GM21390 (cell line): Measurements from ENCODE around the gene ANKRD45.
"Not testable (repeated sequence)": the region's sequence is repeated elsewhere in the genome, so short reads cannot be mapped to it uniquely, and the experiment has no call there.

Source experiments
- ATAC-seq: cut with Tn5 transposase; IDR thresholded peaks from one replicate; pipeline ENCODE4 v1.9.1; 2021; ENCODE audit not compliant: unreplicated experiment

Gene ANKRD45

GRCh38 chr1:173572201-173572873, 97.3 kb downstream of the ANKRD45 start:
- ATAC-seq = no peak

GRCh38 chr1:173570370-173571007, 99.2 kb downstream of the ANKRD45 start:
- peak; percentile 73 for ATAC-seq

DNA sequence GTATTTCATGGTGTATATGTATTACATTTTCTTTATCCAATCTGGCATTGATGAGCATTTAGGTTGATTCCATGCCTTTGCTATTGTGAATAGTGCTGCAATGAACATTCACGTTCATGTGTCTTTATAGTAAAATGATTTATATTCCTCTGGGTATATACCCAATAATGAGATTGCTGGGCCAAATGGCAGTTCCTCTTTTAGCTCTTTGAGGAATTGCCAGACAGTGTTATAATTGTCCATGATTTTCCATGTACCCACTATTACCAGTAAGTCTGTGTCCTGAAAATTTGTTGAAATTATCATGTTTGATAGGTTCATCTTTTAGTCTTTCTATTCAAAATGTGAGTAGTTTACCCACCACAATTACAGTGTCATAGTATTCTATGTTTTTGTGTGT, 101.2 kb downstream of the ANKRD45 start:
- ATAC-seq = no peak

DNA sequence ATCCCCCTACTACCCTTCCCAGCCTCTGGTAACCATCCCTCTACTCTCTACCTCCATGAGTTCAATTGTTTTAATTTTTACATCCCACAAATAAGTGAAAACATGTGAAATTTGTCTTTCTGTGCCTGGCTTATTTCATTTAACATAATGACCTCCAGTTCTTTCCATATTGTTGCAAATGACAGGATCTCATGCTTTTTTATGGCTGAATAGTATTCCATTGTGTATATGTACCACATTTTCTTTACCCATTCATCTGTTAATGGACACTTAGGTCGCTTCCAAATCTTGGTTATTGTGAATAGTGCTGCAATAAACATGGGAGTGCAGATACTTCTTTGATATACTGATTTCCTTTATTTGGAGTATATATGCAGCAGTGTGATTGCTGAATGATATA, 105.8 kb downstream of the ANKRD45 start:
- ATAC-seq = not testable (repeated sequence)

DNA sequence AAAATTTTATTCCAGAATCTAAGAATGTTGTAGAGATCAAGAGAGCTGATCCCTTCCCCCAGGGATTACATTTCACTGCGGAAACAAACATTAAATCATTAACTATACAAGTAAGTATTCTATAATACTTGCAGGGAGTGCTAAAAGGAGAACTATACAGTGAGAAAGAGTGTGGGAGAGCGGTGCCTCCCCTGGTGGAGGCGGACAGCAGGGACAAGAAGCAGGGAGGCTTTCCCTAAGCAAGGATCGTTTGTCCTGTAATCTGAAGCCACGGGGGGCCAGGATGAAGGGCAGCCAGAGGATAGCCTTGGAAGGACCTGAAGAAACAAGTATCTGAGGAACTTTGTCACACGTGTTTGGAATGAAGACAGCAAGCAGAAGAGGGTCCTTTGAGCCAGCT, 106.8 kb downstream of the ANKRD45 start:
- no peak for ATAC-seq

- ATAC-seq = no peak
These were observed 108.4 kb downstream of the ANKRD45 start for GRCh38 chr1:173561263-173561662.

DNA sequence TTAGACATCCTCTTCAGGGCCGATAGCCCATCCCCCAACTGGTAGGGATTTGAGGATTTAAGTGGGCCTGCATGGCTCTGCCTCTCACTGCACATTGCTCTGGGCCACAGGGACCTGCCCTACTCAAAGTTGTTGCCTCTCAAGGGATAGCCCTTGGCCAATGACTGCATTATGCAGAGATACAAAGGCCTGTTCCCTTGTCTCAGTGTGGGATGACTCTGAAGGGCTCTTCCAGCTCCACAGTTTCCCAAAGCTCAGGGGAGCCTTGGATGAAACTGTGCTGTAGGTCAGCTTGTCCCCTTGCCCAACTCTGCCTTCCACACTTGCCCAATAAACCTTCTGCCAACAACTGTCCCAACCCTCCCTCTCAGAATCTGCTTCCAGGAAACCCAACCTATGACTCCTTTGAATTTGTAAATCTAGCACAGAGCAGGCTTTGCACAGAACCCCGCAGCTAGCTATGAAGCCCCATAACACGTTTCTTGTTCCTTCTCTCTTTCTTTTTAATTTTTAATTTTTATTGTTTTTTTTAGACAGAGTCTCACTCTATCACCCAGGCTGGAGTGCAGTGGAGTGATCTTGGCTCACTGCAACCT, 109.3 kb downstream of the ANKRD45 start:
- ATAC-seq = no peak
